NCI-H774 (cell line): ENCODE results near the gene CALML6.
A peak's percentile ranks its signal among the peaks of the same experiment; 100 is the strongest.
"Not testable (repeated sequence)": the region's sequence is repeated elsewhere in the genome, so short reads cannot be mapped to it uniquely, and the experiment has no call there.

Experiments used
- DNase-seq: peaks from one replicate; lab custom pipeline; 2025; lab: John Stamatoyannopoulos, UW

CALML6 gene

GRCh38 chr1:1914971-1915692 is at the start of gene CALML6:
TSS of gene CALML6 (plus strand) at chr1:1915260. CDS start at chr1:1915281, 21 bp downstream.
- no peak for DNase-seq

- DNase-seq: no peak
Observed at GRCh38 chr1:1867164-1867563, 47.9 kb upstream of the CALML6 start.

- DNase-seq: no peak
Observed at GRCh38 chr1:1869469-1869868, 45.6 kb upstream of the CALML6 start.

GRCh38 chr1:1872329-1872994 is 42.6 kb upstream of the CALML6 start:
- no peak for DNase-seq

- no peak for DNase-seq
Observed at GRCh38 chr1:1873186-1873585, 41.9 kb upstream of the CALML6 start.

- DNase-seq: no peak
Observed at GRCh38 chr1:1874901-1875300, 40.2 kb upstream of the CALML6 start.

- no peak for DNase-seq
Observed at GRCh38 chr1:1875932-1876331, 39.1 kb upstream of the CALML6 start.

GRCh38 chr1:1876335-1876930 is 38.6 kb upstream of the CALML6 start:
- DNase-seq: no peak

GRCh38 chr1:1877865-1878436 is 37.1 kb upstream of the CALML6 start:
- no peak for DNase-seq

- no peak for DNase-seq
Observed at GRCh38 chr1:1879942-1880341, 35.1 kb upstream of the CALML6 start.

- DNase-seq: no peak
Observed at GRCh38 chr1:1880617-1881312, 34.3 kb upstream of the CALML6 start.

- peak; percentile 5 for DNase-seq
Observed at GRCh38 chr1:1881727-1882126, 33.3 kb upstream of the CALML6 start.

GRCh38 chr1:1883092-1883873 is 31.8 kb upstream of the CALML6 start:
- no peak for DNase-seq

GRCh38 chr1:1883890-1884289 is 31.2 kb upstream of the CALML6 start:
- DNase-seq: not testable (repeated sequence)

- no peak for DNase-seq
Observed at GRCh38 chr1:1889090-1889750, 25.8 kb upstream of the CALML6 start.

GRCh38 chr1:1889847-1890505 is 25.1 kb upstream of the CALML6 start:
- no peak for DNase-seq

- DNase-seq: peak; percentile 69
Observed at GRCh38 chr1:1890506-1891348, 24.3 kb upstream of the CALML6 start, which contains the start of gene GNB1. TSS of gene GNB1 (minus strand) at chr1:1891087. CDS start at chr1:1825453, 65,634 bp downstream.

GRCh38 chr1:1891349-1892078 is 23.5 kb upstream of the CALML6 start:
- peak; percentile 35 for DNase-seq
